Measurements from ENCODE around the gene RNU6-7.

The RNU6-7 gene

GRCh38 chr14:32183151-32184058 is 18.4 kb upstream of the RNU6-7 start:
- H3K4me3 ChIP-seq (ENCODE audit: low read depth, low read length) = no peak overlapping the region
- TF ChIP-seq, protein P1, sequence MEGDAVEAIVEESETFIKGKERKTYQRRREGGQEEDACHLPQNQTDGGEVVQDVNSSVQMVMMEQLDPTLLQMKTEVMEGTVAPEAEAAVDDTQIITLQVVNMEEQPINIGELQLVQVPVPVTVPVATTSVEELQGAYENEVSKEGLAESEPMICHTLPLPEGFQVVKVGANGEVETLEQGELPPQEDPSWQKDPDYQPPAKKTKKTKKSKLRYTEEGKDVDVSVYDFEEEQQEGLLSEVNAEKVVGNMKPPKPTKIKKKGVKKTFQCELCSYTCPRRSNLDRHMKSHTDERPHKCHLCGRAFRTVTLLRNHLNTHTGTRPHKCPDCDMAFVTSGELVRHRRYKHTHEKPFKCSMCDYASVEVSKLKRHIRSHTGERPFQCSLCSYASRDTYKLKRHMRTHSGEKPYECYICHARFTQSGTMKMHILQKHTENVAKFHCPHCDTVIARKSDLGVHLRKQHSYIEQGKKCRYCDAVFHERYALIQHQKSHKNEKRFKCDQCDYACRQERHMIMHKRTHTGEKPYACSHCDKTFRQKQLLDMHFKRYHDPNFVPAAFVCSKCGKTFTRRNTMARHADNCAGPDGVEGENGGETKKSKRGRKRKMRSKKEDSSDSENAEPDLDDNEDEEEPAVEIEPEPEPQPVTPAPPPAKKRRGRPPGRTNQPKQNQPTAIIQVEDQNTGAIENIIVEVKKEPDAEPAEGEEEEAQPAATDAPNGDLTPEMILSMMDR (IDR thresholded peaks at IDR 0.05; ENCODE audit: low read depth, low read length, missing control alignments) = no peak
- no peak for DNase-seq (ENCODE audit: low read depth)

DNA sequence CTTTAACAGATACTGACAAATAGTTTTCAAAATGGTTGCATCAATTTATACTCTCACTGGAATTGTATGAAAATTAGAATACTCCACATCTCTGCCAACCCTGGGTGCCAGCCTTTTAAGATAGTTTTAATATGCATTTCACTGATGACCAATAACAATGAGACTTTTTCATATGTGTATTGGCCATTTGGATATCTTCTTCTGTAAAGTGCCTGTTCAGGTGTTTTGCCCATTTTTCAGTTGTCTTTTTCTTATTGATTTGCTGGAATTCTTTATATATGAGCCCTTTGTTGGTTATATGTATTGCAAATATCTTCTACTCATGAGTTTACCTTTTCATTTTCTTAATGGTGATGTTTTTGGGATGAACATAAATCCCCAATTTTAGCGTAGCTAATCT is 16.7 kb upstream of the RNU6-7 start:
- no peak overlapping the region for H3K4me3 ChIP-seq (ENCODE audit: low read depth, low read length)
- DNase-seq (ENCODE audit: low read depth) = no peak
- TF ChIP-seq, protein P1 (IDR thresholded peaks at IDR 0.05; ENCODE audit: low read depth, low read length, missing control alignments) = no peak

DNA sequence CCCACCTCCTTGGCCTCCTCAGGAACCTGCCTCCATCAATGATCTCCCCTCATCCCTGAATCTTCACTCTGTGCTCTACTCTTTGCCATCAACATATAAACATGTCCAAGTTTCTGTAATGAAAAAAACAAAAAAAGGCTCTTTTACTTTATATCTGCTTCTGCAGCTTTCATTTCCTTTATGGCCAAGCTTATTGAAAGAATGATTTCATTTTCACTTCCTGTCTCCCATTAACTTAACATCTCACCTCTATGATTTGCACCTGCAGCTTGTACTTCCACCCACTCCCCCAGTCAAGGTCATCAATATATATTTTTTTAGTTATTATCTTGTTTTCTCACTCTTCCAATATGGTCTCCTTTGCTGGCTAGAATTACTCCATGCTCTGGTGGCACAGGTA is 15.6 kb upstream of the RNU6-7 start:
- TF ChIP-seq, protein P1 (IDR thresholded peaks at IDR 0.05; ENCODE audit: low read depth, low read length, missing control alignments) = no peak
- no peak overlapping the region for H3K4me3 ChIP-seq (ENCODE audit: low read depth, low read length)
- DNase-seq (ENCODE audit: low read depth) = no peak

DNA sequence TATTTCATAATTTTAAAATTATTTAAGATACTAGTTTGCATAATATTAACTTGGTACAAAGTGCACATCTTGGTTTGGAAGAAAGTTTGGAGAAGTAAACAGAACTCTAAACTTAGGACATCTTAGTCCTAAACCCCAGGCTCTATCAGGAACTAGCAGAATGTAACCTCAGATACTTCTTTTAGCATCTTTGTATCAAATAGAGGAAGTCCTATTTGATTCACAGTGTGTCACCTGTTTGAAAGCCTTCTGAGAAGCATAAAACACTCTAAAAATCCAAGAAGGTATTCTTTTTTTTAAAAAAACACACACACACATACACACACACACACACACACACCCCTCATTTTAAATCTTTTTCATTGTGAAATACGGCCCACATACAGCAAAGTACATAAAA is 12.0 kb upstream of the RNU6-7 start:
- TF ChIP-seq, protein P1 (IDR thresholded peaks at IDR 0.05; ENCODE audit: low read depth, low read length, missing control alignments) = no peak
- DNase-seq (ENCODE audit: low read depth) = no peak
- H3K4me3 ChIP-seq (ENCODE audit: low read depth, low read length) = no peak overlapping the region

DNA sequence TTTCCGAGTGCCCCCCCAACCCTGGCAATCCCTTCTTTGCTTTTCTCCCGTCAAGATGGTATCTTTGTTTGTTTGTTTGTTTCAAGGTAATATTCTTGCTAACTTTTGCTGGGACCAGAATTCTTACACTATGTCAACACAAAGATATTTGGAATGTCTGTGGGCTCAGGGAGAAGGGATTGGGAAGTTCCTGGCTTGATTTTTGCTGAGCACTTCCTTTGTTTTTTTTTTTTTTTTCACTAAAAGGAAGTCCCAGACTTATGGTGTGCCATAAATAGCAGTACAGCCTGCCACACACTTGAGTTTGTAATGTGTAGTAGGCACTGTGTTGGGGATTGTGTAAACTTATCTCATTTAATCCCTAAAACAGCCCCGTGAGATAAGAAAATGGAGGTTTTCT is 11.2 kb upstream of the RNU6-7 start:
- H3K4me3 ChIP-seq (ENCODE audit: low read depth, low read length) = no peak overlapping the region
- TF ChIP-seq, protein P1 (IDR thresholded peaks at IDR 0.05; ENCODE audit: low read depth, low read length, missing control alignments) = no peak
- DNase-seq (ENCODE audit: low read depth) = no peak

DNA sequence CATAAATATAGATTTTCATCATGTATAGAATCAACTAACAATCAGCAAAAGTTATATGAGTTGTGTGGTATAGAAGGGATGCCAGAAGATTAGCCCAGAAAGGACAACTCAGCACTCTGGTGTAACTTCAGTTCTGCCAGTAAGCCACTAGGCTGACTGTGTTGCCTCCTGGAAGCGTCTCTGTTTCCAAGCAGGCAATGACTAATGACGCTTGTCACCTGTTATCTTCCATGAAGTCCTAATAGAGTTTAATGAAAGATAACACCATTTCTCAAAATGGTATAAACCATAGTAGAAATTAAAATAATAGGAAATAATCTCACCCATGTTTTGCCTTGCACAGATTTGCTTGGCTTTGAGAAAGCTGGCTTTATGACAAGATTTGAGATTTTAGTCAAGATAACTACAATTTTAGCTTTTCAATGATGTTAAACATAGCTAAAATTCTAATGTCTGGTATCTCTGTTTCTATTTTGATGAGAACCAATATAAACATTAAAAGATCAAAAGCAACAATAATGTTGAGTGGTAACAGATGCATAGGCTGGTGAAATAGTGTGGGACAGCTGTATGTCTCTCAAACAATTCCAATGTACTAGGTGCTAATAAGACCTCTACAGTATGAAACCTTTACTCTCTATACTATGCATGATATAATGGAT is 9.0 kb upstream of the RNU6-7 start:
- no peak for DNase-seq (ENCODE audit: low read depth)
- TF ChIP-seq, protein P1 (IDR thresholded peaks at IDR 0.05; ENCODE audit: low read depth, low read length, missing control alignments) = no peak
- no peak overlapping the region for H3K4me3 ChIP-seq (ENCODE audit: low read depth, low read length)
